Measurements from ENCODE around the gene SPATA12.

DNA sequence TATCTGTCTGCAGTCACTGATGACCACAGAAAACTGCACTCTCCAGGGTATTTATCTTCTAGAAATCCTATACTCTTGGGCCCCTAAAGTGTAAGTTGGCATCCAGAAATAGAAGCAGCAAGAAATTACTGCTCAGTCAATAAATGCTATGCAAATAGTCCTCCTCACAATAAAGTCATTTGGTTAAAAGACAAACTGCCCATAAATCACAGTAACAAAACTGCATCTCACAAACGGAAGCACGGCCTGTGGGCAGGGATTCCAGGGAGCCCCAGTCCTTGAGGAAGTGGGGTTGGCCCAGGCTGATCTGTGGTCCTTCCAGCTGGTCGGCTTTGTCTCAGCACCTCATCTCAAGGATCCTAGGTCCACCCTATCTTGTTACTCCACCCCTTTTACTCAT, 29.7 kb upstream of the SPATA12 start:
- TF ChIP-seq, protein P1, sequence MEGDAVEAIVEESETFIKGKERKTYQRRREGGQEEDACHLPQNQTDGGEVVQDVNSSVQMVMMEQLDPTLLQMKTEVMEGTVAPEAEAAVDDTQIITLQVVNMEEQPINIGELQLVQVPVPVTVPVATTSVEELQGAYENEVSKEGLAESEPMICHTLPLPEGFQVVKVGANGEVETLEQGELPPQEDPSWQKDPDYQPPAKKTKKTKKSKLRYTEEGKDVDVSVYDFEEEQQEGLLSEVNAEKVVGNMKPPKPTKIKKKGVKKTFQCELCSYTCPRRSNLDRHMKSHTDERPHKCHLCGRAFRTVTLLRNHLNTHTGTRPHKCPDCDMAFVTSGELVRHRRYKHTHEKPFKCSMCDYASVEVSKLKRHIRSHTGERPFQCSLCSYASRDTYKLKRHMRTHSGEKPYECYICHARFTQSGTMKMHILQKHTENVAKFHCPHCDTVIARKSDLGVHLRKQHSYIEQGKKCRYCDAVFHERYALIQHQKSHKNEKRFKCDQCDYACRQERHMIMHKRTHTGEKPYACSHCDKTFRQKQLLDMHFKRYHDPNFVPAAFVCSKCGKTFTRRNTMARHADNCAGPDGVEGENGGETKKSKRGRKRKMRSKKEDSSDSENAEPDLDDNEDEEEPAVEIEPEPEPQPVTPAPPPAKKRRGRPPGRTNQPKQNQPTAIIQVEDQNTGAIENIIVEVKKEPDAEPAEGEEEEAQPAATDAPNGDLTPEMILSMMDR (IDR thresholded peaks at IDR 0.05; ENCODE audit: insufficient read depth, low read length, poor library complexity, severe bottlenecking), result no peak
- no peak for TF ChIP-seq EZH2phosphoT487 (conservative IDR thresholded peaks at IDR 0.05; ENCODE audit: low read length)
